ENCODE data around the gene FERMT2. TPM values are rescaled to one million over a fixed set of nuclear protein-coding genes. Genes with fewer than 3 reads are reported as not detected.

Gene FERMT2
- total and polyA plus RNA-seq, 9 of the 15 experiments (the other 6 are each of a cell fraction or from before 2014, with no cell fraction given), result 0.10 to 1.3 (median 0.40) TPM

DNA sequence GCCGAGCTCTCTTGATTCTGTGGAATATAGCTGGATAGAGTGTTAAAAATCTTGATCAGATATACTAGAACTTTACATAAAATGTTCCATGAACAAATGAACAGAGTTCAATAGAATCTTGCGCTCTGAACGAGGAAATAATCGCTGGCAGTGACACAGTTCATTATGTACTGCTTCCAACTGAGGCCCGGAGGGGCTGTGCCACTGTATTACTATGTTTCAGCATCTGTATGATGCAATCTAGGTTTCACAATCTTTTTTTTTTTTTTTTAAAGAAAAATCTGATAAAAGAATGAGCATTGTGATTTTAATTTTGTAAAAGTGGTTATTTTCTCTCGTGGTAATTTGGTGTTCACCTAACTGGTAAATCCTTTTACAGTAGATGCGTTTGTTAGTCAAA is 77.2 kb downstream of the FERMT2 start:
- H3K27ac ChIP-seq (ENCODE audit: extremely low read depth, low read depth, low read length), result no peak overlapping the region
- no peaks in the 10 kb centered on the region for H3K4me1 ChIP-seq (replicated peaks in 1 of 2; ENCODE audit: control insufficient read depth in 2 of 2, insufficient read depth in 2 of 2, low read length in 2 of 2)
- no peaks in the 10 kb centered on the region for H3K9me3 ChIP-seq (replicated peaks; ENCODE audit: control insufficient read depth, insufficient read depth, low read depth, low read length)
- ChIA-PET POLR2A (interaction anchor here (0.6 to 0.7 kb wide), 2 partner anchors 71 to 80 kb away, joined by 3 read pairs; no protein-coding TSS in a partner anchor), CTCF (ENCODE audit: low intra/inter-chr PET ratio) (no interaction called here)
- H3K36me3 ChIP-seq (ENCODE audit: control insufficient read depth, insufficient read depth, low read length), result no peaks in the 10 kb centered on the region
- no peak overlapping the region for H2AFZ ChIP-seq (ENCODE audit: low read depth, low read length)
- no TSS peak for BruUV-seq (replicated peaks)
- intact Hi-C loops (cut with micrococcal nuclease) (no loop called here), in situ Hi-C loops (cut with MboI) (no loop called here)
- H3K4me2 ChIP-seq (ENCODE audit: insufficient read depth, low read length), result no peak overlapping the region
- H3K9ac ChIP-seq (ENCODE audit: insufficient read depth in 1 of 2, low read depth in 2 of 2, low read length in 2 of 2), result no peak overlapping the region
- 0 out of 5 replicates have a peak, but pooled peaks cover 0 to 6% of the 10 kb centered on the region in 2 experiments for H3K27me3 ChIP-seq (ENCODE audit: control insufficient read depth in 2 of 2, insufficient read depth in 2 of 2, low read length in 2 of 2)
- no peaks in the 10 kb centered on the region for H3K79me2 ChIP-seq (ENCODE audit: control insufficient read depth, insufficient read depth, low read length)
- ATAC-seq, result no peak
- H4K20me1 ChIP-seq (replicated peaks; ENCODE audit: control insufficient read depth, insufficient read depth, low read length), result no peaks in the 10 kb centered on the region
- H3K9me1 ChIP-seq (ENCODE audit: control insufficient read depth, insufficient read depth, low read length), result no peaks in the 10 kb centered on the region
- no peak overlapping the region for H3K4me3 ChIP-seq
- no peak for DNase-seq (ENCODE audit: extremely low read depth in 1 of 4, low spot score in 3 of 4)
- no peak for FAIRE-seq
- TF ChIP-seq CEBPG (CRISPR knock-in tag; IDR thresholded peaks at IDR 0.05) (no peak), CEBPG (tag; conservative IDR thresholded peaks at IDR 0.05 in 1 of 2, IDR thresholded peaks at IDR 0.05 in 1 of 2) (peak; percentile 87 to 96), CEBPB (tag; IDR thresholded peaks at IDR 0.05) (peak; percentile 51; the same call in 1 of the 2 replicates), ATF3 (IDR thresholded peaks at IDR 0.05) (peak; percentile 52; the same call in 1 of the 2 replicates), ATF3 (CRISPR knock-in tag; conservative IDR thresholded peaks at IDR 0.05) (no peak), ZNF384 (IDR thresholded peaks at IDR 0.05; ENCODE audit: low read depth, low read length) (0 out of 2 replicates have a peak, but pooled peaks have one; percentile 11), BACH1 (tag; IDR thresholded peaks at IDR 0.05) (no peak)
- TF ChIP-seq, protein P1, sequence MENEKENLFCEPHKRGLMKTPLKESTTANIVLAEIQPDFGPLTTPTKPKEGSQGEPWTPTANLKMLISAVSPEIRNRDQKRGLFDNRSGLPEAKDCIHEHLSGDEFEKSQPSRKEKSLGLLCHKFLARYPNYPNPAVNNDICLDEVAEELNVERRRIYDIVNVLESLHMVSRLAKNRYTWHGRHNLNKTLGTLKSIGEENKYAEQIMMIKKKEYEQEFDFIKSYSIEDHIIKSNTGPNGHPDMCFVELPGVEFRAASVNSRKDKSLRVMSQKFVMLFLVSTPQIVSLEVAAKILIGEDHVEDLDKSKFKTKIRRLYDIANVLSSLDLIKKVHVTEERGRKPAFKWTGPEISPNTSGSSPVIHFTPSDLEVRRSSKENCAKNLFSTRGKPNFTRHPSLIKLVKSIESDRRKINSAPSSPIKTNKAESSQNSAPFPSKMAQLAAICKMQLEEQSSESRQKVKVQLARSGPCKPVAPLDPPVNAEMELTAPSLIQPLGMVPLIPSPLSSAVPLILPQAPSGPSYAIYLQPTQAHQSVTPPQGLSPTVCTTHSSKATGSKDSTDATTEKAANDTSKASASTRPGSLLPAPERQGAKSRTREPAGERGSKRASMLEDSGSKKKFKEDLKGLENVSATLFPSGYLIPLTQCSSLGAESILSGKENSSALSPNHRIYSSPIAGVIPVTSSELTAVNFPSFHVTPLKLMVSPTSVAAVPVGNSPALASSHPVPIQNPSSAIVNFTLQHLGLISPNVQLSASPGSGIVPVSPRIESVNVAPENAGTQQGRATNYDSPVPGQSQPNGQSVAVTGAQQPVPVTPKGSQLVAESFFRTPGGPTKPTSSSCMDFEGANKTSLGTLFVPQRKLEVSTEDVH (IDR thresholded peaks at IDR 0.05; ENCODE audit: low read depth, partially characterized antibody), result no peak
- WGBS (ENCODE audit: insufficient coverage, low coverage, missing lambda C conversion rate), result 7% methylated on average over 6 of the region's 7 CpGs

All from K562 (cell line).